ENCODE measurements around the gene SHISA6.

SHISA6 gene

GRCh38 chr17:11545696-11546095, 304.7 kb downstream of the SHISA6 start:
- H3K36me3 ChIP-seq (ENCODE audit: control insufficient read depth, insufficient read depth, low read length) = no peaks in the 10 kb centered on the region
- H3K4me1 ChIP-seq (ENCODE audit: control insufficient read depth, insufficient read depth, low read length) = no peaks in the 10 kb centered on the region
- no peaks in the 10 kb centered on the region for H3K27me3 ChIP-seq (ENCODE audit: control insufficient read depth, insufficient read depth, low read length)
- H3K9ac ChIP-seq (ENCODE audit: low read length) = no peak overlapping the region
- H3K27ac ChIP-seq (ENCODE audit: low read depth, low read length) = no peak overlapping the region
- H3K4me3 ChIP-seq (ENCODE audit: low read length) = no peak overlapping the region

DNA sequence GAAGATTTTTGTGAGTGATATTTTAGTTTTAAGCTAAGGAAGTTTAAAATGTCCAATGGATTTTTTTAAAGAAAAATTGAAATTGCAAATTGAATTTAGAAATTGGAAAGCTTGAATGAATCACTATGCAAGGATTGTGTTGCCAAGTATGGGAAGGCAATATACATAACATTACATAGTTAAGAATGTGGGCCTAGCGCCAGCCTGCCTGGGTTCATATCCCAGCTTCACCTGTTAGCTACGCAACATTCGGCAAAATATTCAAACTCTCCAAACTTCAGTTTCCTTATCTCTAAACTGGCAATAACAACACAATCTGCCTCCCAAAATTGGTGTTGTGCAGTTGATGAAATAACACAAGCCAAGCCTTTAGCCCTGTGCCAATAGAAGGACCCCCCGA, 306.8 kb downstream of the SHISA6 start:
- Histone ChIP-seq H3K4me1 (ENCODE audit: control insufficient read depth, insufficient read depth, low read length) (no peaks in the 10 kb centered on the region), H3K27me3 (ENCODE audit: control insufficient read depth, insufficient read depth, low read length) (no peaks in the 10 kb centered on the region), H3K36me3 (ENCODE audit: control insufficient read depth, insufficient read depth, low read length) (no peaks in the 10 kb centered on the region), H3K4me3 (ENCODE audit: low read length) (no peak overlapping the region), H3K27ac (ENCODE audit: low read depth, low read length) (no peak overlapping the region), H3K9ac (ENCODE audit: low read length) (no peak overlapping the region)

- no peak overlapping the region for H3K9ac ChIP-seq (ENCODE audit: low read length)
- no peaks in the 10 kb centered on the region for H3K36me3 ChIP-seq (ENCODE audit: control insufficient read depth, insufficient read depth, low read length)
- H3K4me1 ChIP-seq (ENCODE audit: control insufficient read depth, insufficient read depth, low read length) = no peaks in the 10 kb centered on the region
- H3K27ac ChIP-seq (ENCODE audit: low read depth, low read length) = no peak overlapping the region
- no peaks in the 10 kb centered on the region for H3K27me3 ChIP-seq (ENCODE audit: control insufficient read depth, insufficient read depth, low read length)
- no peak overlapping the region for H3K4me3 ChIP-seq (ENCODE audit: low read length)
These were observed 307.4 kb downstream of the SHISA6 start for GRCh38 chr17:11548398-11548797.

DNA sequence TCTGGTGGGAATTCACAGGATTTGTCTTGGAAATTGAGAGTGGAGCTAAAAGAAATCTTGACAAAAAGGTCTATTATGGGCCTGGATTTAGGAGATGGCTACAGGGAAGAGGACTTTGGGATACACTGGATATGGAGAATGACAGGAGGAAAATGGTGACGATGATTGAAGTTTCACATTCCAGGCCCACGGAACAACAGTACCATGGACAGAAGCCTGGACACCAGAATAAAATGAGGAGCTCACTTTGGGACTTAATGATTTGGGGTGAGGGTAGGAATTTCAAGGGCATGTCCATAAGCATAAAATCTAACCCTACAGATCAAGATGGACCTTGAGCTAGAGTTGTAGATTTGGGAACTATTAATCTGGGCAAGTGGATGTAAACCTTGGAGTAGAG, 309.4 kb downstream of the SHISA6 start:
- Histone ChIP-seq H3K4me3 (ENCODE audit: low read length) (no peak overlapping the region), H3K4me1 (ENCODE audit: control insufficient read depth, insufficient read depth, low read length) (no peaks in the 10 kb centered on the region), H3K36me3 (ENCODE audit: control insufficient read depth, insufficient read depth, low read length) (no peaks in the 10 kb centered on the region), H3K27me3 (ENCODE audit: control insufficient read depth, insufficient read depth, low read length) (no peaks in the 10 kb centered on the region), H3K27ac (ENCODE audit: low read depth, low read length) (no peak overlapping the region), H3K9ac (ENCODE audit: low read length) (no peak overlapping the region)

- H3K4me3 ChIP-seq (ENCODE audit: low read length) = no peak overlapping the region
- H3K27ac ChIP-seq (ENCODE audit: low read depth, low read length) = no peak overlapping the region
- H3K9ac ChIP-seq (ENCODE audit: low read length) = no peak overlapping the region
- H3K27me3 ChIP-seq (ENCODE audit: control insufficient read depth, insufficient read depth, low read length) = no peaks in the 10 kb centered on the region
- no peaks in the 10 kb centered on the region for H3K36me3 ChIP-seq (ENCODE audit: control insufficient read depth, insufficient read depth, low read length)
- H3K4me1 ChIP-seq (ENCODE audit: control insufficient read depth, insufficient read depth, low read length) = no peaks in the 10 kb centered on the region
These were observed 310.4 kb downstream of the SHISA6 start for GRCh38 chr17:11551442-11551841.

GRCh38 chr17:11553135-11553534, 312.1 kb downstream of the SHISA6 start:
- no peaks in the 10 kb centered on the region for H3K36me3 ChIP-seq (ENCODE audit: control insufficient read depth, insufficient read depth, low read length)
- no peaks in the 10 kb centered on the region for H3K27me3 ChIP-seq (ENCODE audit: control insufficient read depth, insufficient read depth, low read length)
- H3K4me3 ChIP-seq (ENCODE audit: low read length) = no peak overlapping the region
- H3K27ac ChIP-seq (ENCODE audit: low read depth, low read length) = no peak overlapping the region
- no peaks in the 10 kb centered on the region for H3K4me1 ChIP-seq (ENCODE audit: control insufficient read depth, insufficient read depth, low read length)
- H3K9ac ChIP-seq (ENCODE audit: low read length) = no peak overlapping the region

GRCh38 chr17:11554042-11554441, 313.0 kb downstream of the SHISA6 start:
- Histone ChIP-seq H3K9ac (ENCODE audit: low read length) (no peak overlapping the region), H3K27ac (ENCODE audit: low read depth, low read length) (no peak overlapping the region), H3K36me3 (ENCODE audit: control insufficient read depth, insufficient read depth, low read length) (no peaks in the 10 kb centered on the region), H3K4me3 (ENCODE audit: low read length) (no peak overlapping the region), H3K27me3 (ENCODE audit: control insufficient read depth, insufficient read depth, low read length) (no peaks in the 10 kb centered on the region), H3K4me1 (ENCODE audit: control insufficient read depth, insufficient read depth, low read length) (no peaks in the 10 kb centered on the region)

DNA sequence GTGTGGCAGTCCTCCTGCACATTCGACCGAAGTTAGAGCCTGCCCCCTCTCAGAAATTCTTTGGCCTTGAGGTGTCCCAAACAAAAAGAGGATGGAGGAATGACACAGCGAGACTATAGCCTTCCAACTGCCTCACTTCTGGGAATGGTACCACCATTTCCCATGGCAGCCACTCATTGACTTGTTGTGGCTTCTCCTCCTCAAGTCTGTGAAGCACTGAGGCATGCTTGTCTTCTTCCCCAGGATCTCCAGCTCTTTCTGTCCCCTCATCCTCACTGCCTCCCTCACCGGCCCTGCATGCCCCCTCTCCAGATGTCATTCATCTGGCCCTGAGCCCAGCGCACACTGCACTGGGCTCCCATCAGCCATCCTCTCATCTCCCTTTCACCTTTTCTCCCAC, 313.5 kb downstream of the SHISA6 start:
- Histone ChIP-seq H3K27me3 (ENCODE audit: control insufficient read depth, insufficient read depth, low read length) (no peaks in the 10 kb centered on the region), H3K27ac (ENCODE audit: low read depth, low read length) (no peak overlapping the region), H3K9ac (ENCODE audit: low read length) (no peak overlapping the region), H3K4me3 (ENCODE audit: low read length) (no peak overlapping the region), H3K4me1 (ENCODE audit: control insufficient read depth, insufficient read depth, low read length) (no peaks in the 10 kb centered on the region), H3K36me3 (ENCODE audit: control insufficient read depth, insufficient read depth, low read length) (no peaks in the 10 kb centered on the region)

DNA sequence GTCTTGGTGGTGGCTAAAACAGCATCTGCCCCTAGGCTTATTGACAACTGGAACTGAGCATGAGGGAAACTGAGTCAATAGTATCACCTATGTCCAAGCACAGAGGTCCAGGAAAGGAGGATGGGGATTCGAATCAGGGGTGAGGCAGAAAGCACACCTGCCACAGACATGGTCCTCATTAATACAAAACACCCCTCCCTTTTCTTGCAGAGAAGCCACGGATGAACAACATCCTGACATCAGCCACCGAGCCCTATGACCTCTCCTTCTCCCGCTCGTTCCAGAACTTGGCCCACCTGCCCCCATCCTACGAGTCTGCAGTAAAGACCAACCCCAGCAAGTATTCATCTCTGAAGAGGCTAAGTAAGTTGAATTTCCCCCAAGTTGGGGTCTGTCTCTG, 314.5 kb downstream of the SHISA6 start:
- H3K27me3 ChIP-seq (ENCODE audit: control insufficient read depth, insufficient read depth, low read length) = no peaks in the 10 kb centered on the region
- no peak overlapping the region for H3K27ac ChIP-seq (ENCODE audit: low read depth, low read length)
- H3K4me3 ChIP-seq (ENCODE audit: low read length) = no peak overlapping the region
- H3K9ac ChIP-seq (ENCODE audit: low read length) = no peak overlapping the region
- H3K4me1 ChIP-seq (ENCODE audit: control insufficient read depth, insufficient read depth, low read length) = no peaks in the 10 kb centered on the region
- no peaks in the 10 kb centered on the region for H3K36me3 ChIP-seq (ENCODE audit: control insufficient read depth, insufficient read depth, low read length)

GRCh38 chr17:11557727-11558452, 316.9 kb downstream of the SHISA6 start:
- H3K27me3 ChIP-seq (ENCODE audit: control insufficient read depth, insufficient read depth, low read length) = no peaks in the 10 kb centered on the region
- H3K36me3 ChIP-seq (ENCODE audit: control insufficient read depth, insufficient read depth, low read length) = no peaks in the 10 kb centered on the region
- H3K4me3 ChIP-seq (ENCODE audit: low read length) = no peak overlapping the region
- H3K4me1 ChIP-seq (ENCODE audit: control insufficient read depth, insufficient read depth, low read length) = no peaks in the 10 kb centered on the region
- H3K27ac ChIP-seq (ENCODE audit: low read depth, low read length) = no peak overlapping the region
- no peak overlapping the region for H3K9ac ChIP-seq (ENCODE audit: low read length)

- H3K27me3 ChIP-seq (ENCODE audit: control insufficient read depth, insufficient read depth, low read length) = no peaks in the 10 kb centered on the region
- H3K4me3 ChIP-seq (ENCODE audit: low read length) = no peak overlapping the region
- H3K27ac ChIP-seq (ENCODE audit: low read depth, low read length) = no peak overlapping the region
- H3K4me1 ChIP-seq (ENCODE audit: control insufficient read depth, insufficient read depth, low read length) = no peaks in the 10 kb centered on the region
- no peaks in the 10 kb centered on the region for H3K36me3 ChIP-seq (ENCODE audit: control insufficient read depth, insufficient read depth, low read length)
- H3K9ac ChIP-seq (ENCODE audit: low read length) = no peak overlapping the region
These were observed 317.7 kb downstream of the SHISA6 start for GRCh38 chr17:11558681-11559234.

DNA sequence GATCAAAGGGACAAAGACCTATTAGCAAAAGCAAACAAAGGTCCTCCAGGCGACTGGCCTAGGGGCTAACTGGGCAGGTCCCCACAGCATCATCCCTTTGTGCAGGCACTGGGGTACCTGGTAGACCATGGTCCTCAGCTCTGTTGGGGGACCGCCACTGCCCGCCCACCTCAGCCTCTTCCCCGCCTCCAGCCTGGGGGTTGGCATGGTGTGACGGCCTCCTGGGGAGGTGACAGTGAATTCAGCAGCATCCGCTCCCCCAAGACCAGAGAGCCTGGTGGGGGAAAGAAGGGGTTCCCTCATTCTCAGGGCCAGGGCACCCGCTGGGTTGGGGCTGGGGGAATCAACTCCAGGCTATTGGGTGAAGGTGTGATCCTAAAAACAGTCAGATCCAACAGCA, 318.6 kb downstream of the SHISA6 start:
- no peaks in the 10 kb centered on the region for H3K36me3 ChIP-seq (ENCODE audit: control insufficient read depth, insufficient read depth, low read length)
- no peak overlapping the region for H3K27ac ChIP-seq (ENCODE audit: low read depth, low read length)
- no peak overlapping the region for H3K9ac ChIP-seq (ENCODE audit: low read length)
- no peaks in the 10 kb centered on the region for H3K4me1 ChIP-seq (ENCODE audit: control insufficient read depth, insufficient read depth, low read length)
- H3K4me3 ChIP-seq (ENCODE audit: low read length) = no peak overlapping the region
- H3K27me3 ChIP-seq (ENCODE audit: control insufficient read depth, insufficient read depth, low read length) = no peaks in the 10 kb centered on the region

DNA sequence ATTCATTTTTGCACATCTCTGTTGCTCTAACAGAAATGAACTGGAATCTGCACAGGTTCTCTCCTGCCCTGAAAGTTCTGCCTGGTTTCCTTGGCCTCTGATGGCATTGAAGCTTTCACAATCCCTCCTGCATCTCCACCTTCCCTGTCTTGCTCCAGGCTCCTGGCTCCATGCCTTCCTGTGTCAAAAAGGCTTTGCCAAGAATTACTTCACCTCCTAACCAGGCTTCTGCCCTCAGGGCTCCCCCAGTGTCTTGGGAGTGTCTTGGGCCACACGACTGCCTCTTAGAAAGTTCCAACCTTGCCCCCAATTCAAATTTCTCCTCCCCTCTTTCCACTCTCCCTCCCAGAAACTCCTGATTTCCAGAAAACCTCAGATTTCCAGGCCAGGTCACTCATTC, 320.3 kb downstream of the SHISA6 start:
- no peak overlapping the region for H3K9ac ChIP-seq (ENCODE audit: low read length)
- no peaks in the 10 kb centered on the region for H3K4me1 ChIP-seq (ENCODE audit: control insufficient read depth, insufficient read depth, low read length)
- H3K27me3 ChIP-seq (ENCODE audit: control insufficient read depth, insufficient read depth, low read length) = no peaks in the 10 kb centered on the region
- no peaks in the 10 kb centered on the region for H3K36me3 ChIP-seq (ENCODE audit: control insufficient read depth, insufficient read depth, low read length)
- no peak overlapping the region for H3K4me3 ChIP-seq (ENCODE audit: low read length)
- H3K27ac ChIP-seq (ENCODE audit: low read depth, low read length) = no peak overlapping the region
